MM.1S (cell line): Measurements from ENCODE around the gene AXIN2.

ENCODE experiments used
- EZH2 ChIP-seq: fragments of 300-600 bp; sonication (generic); optimal IDR thresholded peaks from 2 replicates; pipeline ENCODE3; 2017; ENCODE audit warnings: low read depth, mild to moderate bottlenecking, antibody characterized with exemption, low read length, mixed read lengths
- TF ChIP-seq, protein P1 (sequence below): fragments of 300-600 bp; sonication (generic); IDR thresholded peaks from 2 replicates; pipeline ENCODE4 v1.5.1; 2016; ENCODE audit warnings: antibody characterized with exemption, low read length, mixed read lengths

DNA sequence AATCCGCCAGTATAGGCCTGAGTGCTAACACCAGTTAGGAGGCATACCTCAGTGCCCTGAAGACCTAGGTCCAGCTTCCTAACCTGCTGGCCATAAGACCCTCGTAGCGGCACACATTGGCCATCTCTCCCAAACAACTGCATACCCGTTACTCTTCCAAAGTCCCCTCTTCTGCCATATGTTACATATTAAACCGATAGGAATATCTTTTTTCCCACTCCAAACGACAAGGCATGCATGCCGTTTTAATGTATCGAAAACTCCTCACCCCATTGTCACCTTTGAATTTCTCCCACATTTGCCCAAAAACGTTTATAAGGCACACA, 721 bp upstream of the AXIN2 start:
- TF ChIP-seq, protein P1, sequence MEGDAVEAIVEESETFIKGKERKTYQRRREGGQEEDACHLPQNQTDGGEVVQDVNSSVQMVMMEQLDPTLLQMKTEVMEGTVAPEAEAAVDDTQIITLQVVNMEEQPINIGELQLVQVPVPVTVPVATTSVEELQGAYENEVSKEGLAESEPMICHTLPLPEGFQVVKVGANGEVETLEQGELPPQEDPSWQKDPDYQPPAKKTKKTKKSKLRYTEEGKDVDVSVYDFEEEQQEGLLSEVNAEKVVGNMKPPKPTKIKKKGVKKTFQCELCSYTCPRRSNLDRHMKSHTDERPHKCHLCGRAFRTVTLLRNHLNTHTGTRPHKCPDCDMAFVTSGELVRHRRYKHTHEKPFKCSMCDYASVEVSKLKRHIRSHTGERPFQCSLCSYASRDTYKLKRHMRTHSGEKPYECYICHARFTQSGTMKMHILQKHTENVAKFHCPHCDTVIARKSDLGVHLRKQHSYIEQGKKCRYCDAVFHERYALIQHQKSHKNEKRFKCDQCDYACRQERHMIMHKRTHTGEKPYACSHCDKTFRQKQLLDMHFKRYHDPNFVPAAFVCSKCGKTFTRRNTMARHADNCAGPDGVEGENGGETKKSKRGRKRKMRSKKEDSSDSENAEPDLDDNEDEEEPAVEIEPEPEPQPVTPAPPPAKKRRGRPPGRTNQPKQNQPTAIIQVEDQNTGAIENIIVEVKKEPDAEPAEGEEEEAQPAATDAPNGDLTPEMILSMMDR = no peak
- no peak for TF ChIP-seq EZH2
